GM12892 (cell line): ENCODE results near the gene SLC25A13.

ENCODE experiments used
- POLR2A ChIP-seq: IDR thresholded peaks from 2 replicates; pipeline ENCODE4 v1.6.1; 2011; ENCODE audit warnings: low read depth, low read length, control low read depth
- POLR2AphosphoS5 ChIP-seq: IDR thresholded peaks from 2 replicates; pipeline ENCODE4 v1.6.1; 2011; ENCODE audit warnings: low read depth, low read length, control low read depth

DNA sequence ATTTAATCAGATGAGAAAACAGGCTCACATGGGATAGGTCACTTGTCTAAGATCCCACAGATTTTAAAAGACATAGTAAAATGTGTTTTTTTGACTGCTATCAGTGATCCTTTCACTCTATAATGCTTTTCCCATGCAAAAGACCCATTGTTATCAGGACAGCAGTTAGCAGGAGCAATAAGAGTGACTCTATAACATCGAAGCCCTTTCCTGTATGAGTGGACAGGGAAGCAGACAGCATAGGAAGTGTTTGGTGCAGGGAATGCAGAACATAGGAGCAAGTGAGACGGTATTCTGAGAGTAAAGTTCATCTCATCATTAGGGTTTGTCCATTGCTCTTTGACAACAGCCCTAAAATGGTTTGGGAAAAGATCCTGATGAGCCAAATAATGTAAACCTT is 68.5 kb downstream of the SLC25A13 start:
- TF ChIP-seq POLR2AphosphoS5 (no peak), POLR2A (no peak)
